Bone marrow (tissue), 2 donors: ENCODE measurements around the gene KIF5A.
"Not testable (repeated sequence)": the region's sequence is repeated elsewhere in the genome, so short reads cannot be mapped to it uniquely, and the experiment has no call there.

Source experiments
- DNase-seq, 2 donors: peaks; one replicate each; lab custom pipeline; 2025; lab: John Stamatoyannopoulos, UW

The KIF5A gene

GRCh38 chr12:57584050-57584449 lies 34.2 kb downstream of the KIF5A start:
- no peak for DNase-seq

GRCh38 chr12:57584690-57585089 lies 34.8 kb downstream of the KIF5A start:
- no peak for DNase-seq

- no peak for DNase-seq
These were observed 35.3 kb downstream of the KIF5A start for GRCh38 chr12:57585156-57585555.

- DNase-seq, result no peak
These were observed 36.3 kb downstream of the KIF5A start for GRCh38 chr12:57586128-57586527.

GRCh38 chr12:57586832-57587429 lies 37.1 kb downstream of the KIF5A start:
- no peak for DNase-seq

GRCh38 chr12:57588951-57589610 lies 39.2 kb downstream of the KIF5A start:
- DNase-seq, result not testable (repeated sequence)

GRCh38 chr12:57590479-57590863 lies 40.6 kb downstream of the KIF5A start:
- DNase-seq, result no peak

GRCh38 chr12:57590864-57591781 lies 41.3 kb downstream of the KIF5A start, which contains the start of gene PIP4K2C:
Gene PIP4K2C (plus strand): TSS chr12:57591192. CDS start chr12:57591290, 98 bp downstream.
- peak in 1 of 2 donors; percentile 57 for DNase-seq

- DNase-seq, result no peak
These were observed 42.0 kb downstream of the KIF5A start for GRCh38 chr12:57591782-57592325.

GRCh38 chr12:57592551-57593165 lies 42.8 kb downstream of the KIF5A start:
- DNase-seq, result no peak

GRCh38 chr12:57593187-57593586 lies 43.3 kb downstream of the KIF5A start:
- DNase-seq, result no peak

GRCh38 chr12:57600395-57600794 lies 50.6 kb downstream of the KIF5A start:
- no peak for DNase-seq

- no peak for DNase-seq
These were observed 52.7 kb downstream of the KIF5A start for GRCh38 chr12:57602544-57602943.

GRCh38 chr12:57603324-57603723 lies 53.5 kb downstream of the KIF5A start:
- DNase-seq, result no peak

GRCh38 chr12:57603815-57604453 lies 54.1 kb downstream of the KIF5A start:
- no peak for DNase-seq

GRCh38 chr12:57604454-57604991 lies 54.7 kb downstream of the KIF5A start, which contains the start of gene DTX3:
Gene DTX3 (plus strand): TSS chr12:57604824. CDS start chr12:57606518, 1,694 bp downstream.
- no peak for DNase-seq

- no peak for DNase-seq
These were observed 55.4 kb downstream of the KIF5A start for GRCh38 chr12:57604992-57605810.

GRCh38 chr12:57605811-57606311 lies 56.0 kb downstream of the KIF5A start:
- no peak for DNase-seq

- DNase-seq, result no peak
These were observed 56.6 kb downstream of the KIF5A start for GRCh38 chr12:57606399-57606798.

- DNase-seq, result no peak
These were observed 57.0 kb downstream of the KIF5A start for GRCh38 chr12:57606821-57607220.
